Loucy (cell line): ENCODE measurements around the gene ERICH4.
A peak's percentile ranks its signal among the peaks of the same experiment; 100 is the strongest.

Experiments used
- H2AFZ ChIP-seq: fragments of 200-600 bp; sonication (generic); 2 replicates; pipeline ENCODE4 v1.6.0; 2016; ENCODE audit warnings: antibody characterized with exemption, mild to moderate bottlenecking, low read length, moderate library complexity
- H3F3A ChIP-seq: fragments of 200-600 bp; 2 replicates; pipeline ENCODE4 v1.6.0; 2016; ENCODE audit warnings: antibody characterized with exemption, low read depth, mild to moderate bottlenecking
- H3K27me3 ChIP-seq: fragments of 200-600 bp; sonication (generic); 2 replicates; pipeline ENCODE4 v1.6.1; 2014; ENCODE audit warnings: low read length, mild to moderate bottlenecking; ENCODE audit not compliant: insufficient read depth, poor library complexity, severe bottlenecking
- H3K36me3 ChIP-seq: fragments of 200-600 bp; sonication (generic); 2 replicates; pipeline ENCODE4 v1.6.1; 2016; ENCODE audit warnings: low read length; ENCODE audit not compliant: insufficient read depth
- H3K4me1 ChIP-seq: fragments of 200-600 bp; sonication (generic); 2 replicates; pipeline ENCODE4 v1.5.1; 2014; ENCODE audit warnings: low read length, mild to moderate bottlenecking; ENCODE audit not compliant: insufficient read depth, poor library complexity, severe bottlenecking
- H3K4me2 ChIP-seq: fragments of 200-600 bp; sonication (generic); 2 replicates; pipeline ENCODE4 v1.6.0; 2014; ENCODE audit warnings: antibody characterized with exemption, low read length, low read depth, mild to moderate bottlenecking; ENCODE audit not compliant: poor library complexity, severe bottlenecking
- H3K4me3 ChIP-seq: fragments of 200-600 bp; sonication (generic); 2 replicates; pipeline ENCODE4 v1.5.1; 2014; ENCODE audit warnings: low read length, mild to moderate bottlenecking, mixed read lengths; ENCODE audit not compliant: poor library complexity, severe bottlenecking
- H3K79me2 ChIP-seq: fragments of 200-600 bp; sonication (generic); 2 replicates; pipeline ENCODE4 v1.6.1; 2014; ENCODE audit warnings: low read length; ENCODE audit not compliant: insufficient read depth
- H3K9ac ChIP-seq: fragments of 200-600 bp; sonication (generic); 2 replicates; pipeline ENCODE4 v1.6.0; 2014; ENCODE audit warnings: mild to moderate bottlenecking, low read depth, low read length, moderate library complexity; ENCODE audit not compliant: poor library complexity, severe bottlenecking
- H3K9me2 ChIP-seq: fragments of 200-600 bp; sonication (generic); replicated peaks from 2 replicates; pipeline ENCODE4 v1.6.1; 2016; ENCODE audit warnings: low read depth, low read length, mixed read lengths
- H3K9me3 ChIP-seq: fragments of 200-600 bp; sonication (generic); 2 replicates; pipeline ENCODE4 v1.6.1; 2014; ENCODE audit warnings: mild to moderate bottlenecking, antibody characterized with exemption, low read length, low read depth; ENCODE audit not compliant: insufficient read depth
- H4K20me1 ChIP-seq: fragments of 200-600 bp; sonication (generic); 2 replicates; pipeline ENCODE4 v1.6.0; 2014; ENCODE audit warnings: antibody characterized with exemption, low read length, mild to moderate bottlenecking; ENCODE audit not compliant: insufficient read depth, poor library complexity, severe bottlenecking
- EZH2phosphoT487 ChIP-seq: fragments of 200-600 bp; IDR thresholded peaks from 2 replicates; pipeline ENCODE4 v1.6.1; 2018; ENCODE audit warnings: antibody characterized with exemption, mild to moderate bottlenecking, moderate library complexity, borderline replicate concordance
- TF ChIP-seq, protein P1 (sequence below): fragments of 200-600 bp; sonication (generic); conservative IDR thresholded peaks from 2 replicates; pipeline ENCODE4 v1.5.1; 2014; ENCODE audit warnings: mild to moderate bottlenecking, antibody characterized with exemption, low read length

ERICH4 gene

DNA sequence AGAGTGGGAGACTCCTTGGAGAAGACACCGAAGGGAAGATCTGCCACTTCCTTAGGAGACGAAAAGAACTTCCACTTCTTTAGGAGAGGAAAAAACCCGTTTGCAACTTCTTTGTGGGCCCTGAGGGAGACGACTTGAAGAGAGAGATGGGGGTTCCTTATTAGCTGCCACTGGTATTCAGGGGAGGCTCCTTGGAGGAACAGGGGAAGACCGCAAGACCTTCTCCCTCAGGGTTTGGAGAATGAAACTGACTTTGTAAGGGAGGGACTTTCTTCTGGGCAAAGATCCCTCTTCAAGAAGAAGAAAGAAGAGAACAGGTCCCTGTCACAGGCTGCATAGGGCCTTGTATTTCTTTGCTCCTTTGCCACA, 44.9 kb upstream of the ERICH4 start:
- TF ChIP-seq EZH2phosphoT487: no peak
- Histone ChIP-seq H3K4me1 (peaks cover 19% of the 10 kb centered on the region), H2AFZ (peak overlapping the region; percentile 80), H3K27me3 (no peaks in the 10 kb centered on the region), H3K79me2 (peaks cover 61% of the 10 kb centered on the region), H4K20me1 (peaks cover 3% of the 10 kb centered on the region), H3K9ac (peak overlapping the region; percentile 95), H3K9me3 (no peaks in the 10 kb centered on the region), H3F3A (no peaks in the 10 kb centered on the region), H3K4me2 (peak overlapping the region; percentile 98), H3K36me3 (no peaks in the 10 kb centered on the region), H3K4me3 (peak overlapping the region; percentile 97), H3K9me2 (no peaks in the 10 kb centered on the region)

DNA sequence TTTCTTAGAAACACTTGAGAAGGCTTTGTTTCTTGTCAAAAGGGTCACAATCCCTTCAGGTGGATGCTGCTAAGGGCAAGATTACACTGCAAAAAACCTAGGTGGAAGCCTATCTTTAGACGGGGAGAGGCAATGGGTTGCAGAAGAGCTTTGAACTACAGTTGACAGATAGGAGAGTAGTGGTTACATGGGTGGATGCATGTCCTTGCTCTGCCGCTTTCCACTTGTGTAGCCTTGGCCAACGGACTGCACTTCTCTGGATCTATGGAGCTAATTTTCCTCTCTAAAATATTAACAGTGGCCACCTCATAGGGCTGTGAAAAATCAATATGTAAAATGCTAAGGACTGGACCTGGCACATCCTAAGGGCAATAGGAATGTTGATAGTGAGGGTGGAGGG, 44.4 kb upstream of the ERICH4 start:
- peak overlapping the region; percentile 95 for H3K9ac ChIP-seq
- H3F3A ChIP-seq: no peaks in the 10 kb centered on the region
- TF ChIP-seq, protein P1, sequence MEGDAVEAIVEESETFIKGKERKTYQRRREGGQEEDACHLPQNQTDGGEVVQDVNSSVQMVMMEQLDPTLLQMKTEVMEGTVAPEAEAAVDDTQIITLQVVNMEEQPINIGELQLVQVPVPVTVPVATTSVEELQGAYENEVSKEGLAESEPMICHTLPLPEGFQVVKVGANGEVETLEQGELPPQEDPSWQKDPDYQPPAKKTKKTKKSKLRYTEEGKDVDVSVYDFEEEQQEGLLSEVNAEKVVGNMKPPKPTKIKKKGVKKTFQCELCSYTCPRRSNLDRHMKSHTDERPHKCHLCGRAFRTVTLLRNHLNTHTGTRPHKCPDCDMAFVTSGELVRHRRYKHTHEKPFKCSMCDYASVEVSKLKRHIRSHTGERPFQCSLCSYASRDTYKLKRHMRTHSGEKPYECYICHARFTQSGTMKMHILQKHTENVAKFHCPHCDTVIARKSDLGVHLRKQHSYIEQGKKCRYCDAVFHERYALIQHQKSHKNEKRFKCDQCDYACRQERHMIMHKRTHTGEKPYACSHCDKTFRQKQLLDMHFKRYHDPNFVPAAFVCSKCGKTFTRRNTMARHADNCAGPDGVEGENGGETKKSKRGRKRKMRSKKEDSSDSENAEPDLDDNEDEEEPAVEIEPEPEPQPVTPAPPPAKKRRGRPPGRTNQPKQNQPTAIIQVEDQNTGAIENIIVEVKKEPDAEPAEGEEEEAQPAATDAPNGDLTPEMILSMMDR: no peak
- TF ChIP-seq EZH2phosphoT487: no peak
- peak overlapping the region; percentile 98 for H3K4me2 ChIP-seq
- H3K4me1 ChIP-seq: peaks cover 19% of the 10 kb centered on the region
- H3K9me2 ChIP-seq: no peaks in the 10 kb centered on the region
- H3K36me3 ChIP-seq: no peaks in the 10 kb centered on the region
- no peak overlapping the region for H2AFZ ChIP-seq
- H3K27me3 ChIP-seq: no peaks in the 10 kb centered on the region
- H3K9me3 ChIP-seq: no peaks in the 10 kb centered on the region
- peak overlapping the region; percentile 97 for H3K4me3 ChIP-seq
- H4K20me1 ChIP-seq: peaks cover 3% of the 10 kb centered on the region
- peaks cover 61% of the 10 kb centered on the region for H3K79me2 ChIP-seq

DNA sequence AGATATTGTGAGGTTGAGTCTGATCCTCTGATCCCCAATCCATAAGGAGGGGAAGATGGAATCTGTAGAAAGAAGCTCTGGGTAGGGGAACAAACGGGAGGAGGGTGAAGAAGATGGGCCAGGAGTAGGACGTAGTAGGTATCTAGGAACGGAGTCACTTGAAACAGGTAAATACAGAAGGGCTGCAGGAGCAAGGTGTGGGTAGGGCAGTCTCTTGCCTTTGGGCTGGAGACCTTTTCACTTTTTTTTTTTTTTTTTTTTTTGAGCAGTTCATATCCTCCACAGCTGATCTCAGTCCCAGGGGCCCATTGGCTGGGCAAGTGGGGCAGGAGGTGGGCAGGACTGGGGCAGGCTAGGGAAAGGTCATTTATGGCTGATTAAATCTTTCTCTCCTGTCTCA, 43.9 kb upstream of the ERICH4 start:
- Histone ChIP-seq H3K9me3 (no peaks in the 10 kb centered on the region), H3K36me3 (no peaks in the 10 kb centered on the region), H3K4me3 (peak overlapping the region; percentile 97)

DNA sequence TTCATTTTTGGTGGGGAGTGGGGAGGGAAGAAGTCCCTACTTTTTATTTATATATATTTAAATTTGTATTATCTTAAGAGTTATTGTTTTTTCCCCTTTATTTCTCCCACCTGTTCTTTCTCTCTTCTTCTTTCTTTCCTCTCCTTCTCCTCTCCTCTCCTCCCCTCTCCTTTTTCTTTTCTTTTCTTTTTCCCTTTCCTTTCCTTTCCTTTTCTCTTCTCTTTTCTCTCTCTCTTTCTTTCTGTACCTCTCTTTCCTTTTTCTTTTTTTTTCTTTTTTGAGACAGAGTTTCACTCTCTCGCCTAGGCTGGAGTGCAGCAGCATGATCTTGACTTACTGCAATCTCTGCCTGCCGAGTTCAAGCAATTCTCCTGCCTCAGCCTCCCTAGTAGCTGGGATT, 43.4 kb upstream of the ERICH4 start:
- Histone ChIP-seq H3K4me3 (peak overlapping the region; percentile 97), H2AFZ (no peak overlapping the region), H3K36me3 (no peaks in the 10 kb centered on the region), H3K9me2 (no peaks in the 10 kb centered on the region), H4K20me1 (peaks cover 3% of the 10 kb centered on the region), H3K79me2 (peaks cover 59% of the 10 kb centered on the region), H3K4me2 (peak overlapping the region; percentile 98), H3K4me1 (peaks cover 19% of the 10 kb centered on the region), H3K9me3 (no peaks in the 10 kb centered on the region), H3K27me3 (no peaks in the 10 kb centered on the region), H3F3A (no peaks in the 10 kb centered on the region), H3K9ac (peak overlapping the region; percentile 95)
- TF ChIP-seq, protein P1: no peak
- TF ChIP-seq EZH2phosphoT487: no peak

More for the DNA sequence above, 43.9 kb upstream of the ERICH4 start:
- H3K27me3 ChIP-seq: no peaks in the 10 kb centered on the region
- H3F3A ChIP-seq: no peaks in the 10 kb centered on the region
- H3K79me2 ChIP-seq: peaks cover 59% of the 10 kb centered on the region
- peaks cover 19% of the 10 kb centered on the region for H3K4me1 ChIP-seq
- no peak overlapping the region for H2AFZ ChIP-seq
- peak overlapping the region; percentile 95 for H3K9ac ChIP-seq
- TF ChIP-seq EZH2phosphoT487: no peak
- TF ChIP-seq, protein P1: no peak
- peaks cover 3% of the 10 kb centered on the region for H4K20me1 ChIP-seq
- H3K4me2 ChIP-seq: peak overlapping the region; percentile 98
- no peaks in the 10 kb centered on the region for H3K9me2 ChIP-seq
